CD4-positive, CD25-positive, alpha-beta regulatory T cell (primary cell): ENCODE results near the gene RFT1. TPM values are rescaled to one million over a fixed set of nuclear protein-coding genes. Genes with fewer than 3 reads are reported as not detected.

Experiments used
- ATAC-seq, 2 donors: fragments of 150-1000 bp; cut with Tn5 transposase; one replicate each; pipeline ENCODE4 v1.10.0; 2021; ENCODE audit warnings: low read depth in 2 of 2, moderate number of reproducible peaks in 2 of 2, moderate library complexity in 1 of 2
- DNase-seq, 3 donors: peaks; one replicate each; pipeline versions ENCODE4 v3.0.0 to v3.0.0-alpha.2; 2012 to 2022; ENCODE audit warnings: mixed read lengths in 1 of 3
- H3K27ac ChIP-seq: one replicate; pipeline ENCODE4 v1.7.0; 2013; ENCODE audit warnings: mild to moderate bottlenecking, low read length; ENCODE audit not compliant: insufficient read depth, poor library complexity, severe bottlenecking
- H3K27me3 ChIP-seq: one replicate; pipeline ENCODE4 v1.7.0; 2013; ENCODE audit warnings: low read length; ENCODE audit not compliant: control insufficient read depth, insufficient read depth
- H3K36me3 ChIP-seq: one replicate; pipeline ENCODE4 v1.7.0; 2013; ENCODE audit warnings: mild to moderate bottlenecking, low read length, moderate library complexity; ENCODE audit not compliant: control insufficient read depth, insufficient read depth
- H3K4me1 ChIP-seq: 2 replicates; pipeline ENCODE4 v1.7.0; 2013; ENCODE audit warnings: mild to moderate bottlenecking, low read length; ENCODE audit not compliant: insufficient read depth, control insufficient read depth, poor library complexity, severe bottlenecking
- H3K4me3 ChIP-seq: one replicate; pipeline ENCODE4 v1.7.0; 2013; ENCODE audit warnings: low read depth, mild to moderate bottlenecking, low read length, moderate library complexity
- H3K9me3 ChIP-seq, 2 experiments: 1 replicate in 1 of 2; 2 replicates in 1 of 2; pipeline ENCODE4 v1.7.0; 2013; ENCODE audit warnings: low read length in 2 of 2, mild to moderate bottlenecking in 1 of 2, moderate library complexity in 1 of 2; ENCODE audit not compliant: control insufficient read depth in 2 of 2
- H3K27ac Mint-ChIP-seq, 3 donors: one replicate each; pipeline ENCODE4 v1.8.0; 2020 to 2022; ENCODE audit warnings: mild to moderate bottlenecking in 3 of 3, mixed read lengths in 3 of 3, moderate library complexity in 2 of 3
- H3K27me3 Mint-ChIP-seq: one replicate; pipeline ENCODE4 v1.8.0; 2022; ENCODE audit warnings: mild to moderate bottlenecking, mixed read lengths
- H3K36me3 Mint-ChIP-seq: one replicate; pipeline ENCODE4 v1.8.0; 2020; ENCODE audit warnings: mixed read lengths
- H3K4me1 Mint-ChIP-seq, 4 donors: one replicate each; pipeline ENCODE4 v1.8.0; 2020 to 2022; ENCODE audit warnings: mixed read lengths in 4 of 4, mild to moderate bottlenecking in 1 of 4
- H3K4me3 Mint-ChIP-seq, 4 donors: one replicate each; pipeline ENCODE4 v1.8.0; 2020 to 2022; ENCODE audit warnings: mild to moderate bottlenecking in 4 of 4, mixed read lengths in 4 of 4, moderate library complexity in 3 of 4
- H3K9me3 Mint-ChIP-seq, 7 donors: one replicate each; pipeline ENCODE4 v1.8.0; 2020 to 2022; ENCODE audit warnings: mixed read lengths in 7 of 7, mild to moderate bottlenecking in 3 of 7, moderate library complexity in 2 of 7
- polyA plus RNA-seq, 4 donors: library from polyadenylated mRNA; unstranded; fragments of 300-500 nt; fragmentation: Illumina TruSeq; gene quantifications; one replicate each; pipeline ENCODE4 v1.2.3, GENCODE V29; 2021
- total RNA-seq: library from RNA; stranded (reverse); gene quantifications from one replicate; pipeline ENCODE4 v1.2.3, GENCODE V29; 2022

Gene RFT1
- total and polyA plus RNA-seq, 5 donors from 2014 or later = 12.9 to 27.6 (median 23.9) TPM

- peak overlapping the region; percentile 73 for H3K4me3 ChIP-seq
- peak overlapping the region; percentile 79 for H3K27ac ChIP-seq
- peaks cover 19% of the 10 kb centered on the region for H3K4me1 ChIP-seq
- H3K9me3 ChIP-seq = no peaks in the 10 kb centered on the region
- peak overlapping the region; percentile 94 to 98 (median 98) for H3K27ac Mint-ChIP-seq
- H3K4me1 Mint-ChIP-seq = peaks cover 4 to 22% (median 11%) of the 10 kb centered on the region in 4 donors
- ATAC-seq (peak; percentile 96 to 97), DNase-seq (peak; percentile 74 to 94 (median 88))
- H3K36me3 ChIP-seq = no peaks in the 10 kb centered on the region
- H3K9me3 Mint-ChIP-seq = no peaks in the 10 kb centered on the region
- no peaks in the 10 kb centered on the region for H3K27me3 ChIP-seq
- peak overlapping the region; percentile 91 to 95 (median 92) for H3K4me3 Mint-ChIP-seq
- H3K27me3 Mint-ChIP-seq = peaks cover 4% of the 10 kb centered on the region
- no peaks in the 10 kb centered on the region for H3K36me3 Mint-ChIP-seq
Measured at GRCh38 chr3:53072653-53073552, 57.3 kb downstream of the RFT1 start.

GRCh38 chr3:53071882-53072431 lies 58.3 kb downstream of the RFT1 start:
- Histone ChIP-seq H3K36me3 (no peaks in the 10 kb centered on the region), H3K9me3 (no peaks in the 10 kb centered on the region), H3K4me1 (peaks cover 19% of the 10 kb centered on the region), H3K4me3 (peak overlapping the region; percentile 73), H3K27me3 (no peaks in the 10 kb centered on the region), H3K27ac (peak overlapping the region; percentile 79)
- peak overlapping the region; percentile 91 to 95 (median 92) for H3K4me3 Mint-ChIP-seq
- H3K9me3 Mint-ChIP-seq = no peaks in the 10 kb centered on the region
- H3K27me3 Mint-ChIP-seq = peaks cover 4% of the 10 kb centered on the region
- H3K4me1 Mint-ChIP-seq = peaks cover 4 to 22% (median 11%) of the 10 kb centered on the region in 4 donors
- peak overlapping the region; percentile 94 to 98 (median 98) for H3K27ac Mint-ChIP-seq
- no peak for ATAC-seq
- H3K36me3 Mint-ChIP-seq = no peaks in the 10 kb centered on the region
- peak in 1 of 3 donors; percentile 3 for DNase-seq

- Mint-ChIP-seq H3K9me3 (peaks cover 0 to 3% (median 0%) of the 10 kb centered on the region in 7 donors), H3K27me3 (peaks cover 4% of the 10 kb centered on the region), H3K4me3 (peak overlapping the region in 1 of 4 donors; percentile 4), H3K4me1 (peaks cover 4 to 22% (median 12%) of the 10 kb centered on the region in 4 donors), H3K27ac (peak overlapping the region in 1 of 3 donors; percentile 31), H3K36me3 (no peaks in the 10 kb centered on the region)
- DNase-seq = no peak
- H3K4me1 ChIP-seq = peaks cover 19% of the 10 kb centered on the region
- no peaks in the 10 kb centered on the region for H3K9me3 ChIP-seq
- no peaks in the 10 kb centered on the region for H3K27me3 ChIP-seq
- ATAC-seq = no peak
- no peaks in the 10 kb centered on the region for H3K36me3 ChIP-seq
- H3K27ac ChIP-seq = no peak overlapping the region
- no peak overlapping the region for H3K4me3 ChIP-seq
Measured at GRCh38 chr3:53069422-53070068, 60.7 kb downstream of the RFT1 start.

GRCh38 chr3:53068176-53068575 lies 62.1 kb downstream of the RFT1 start:
- Histone ChIP-seq H3K27ac (no peak overlapping the region), H3K9me3 (no peaks in the 10 kb centered on the region), H3K4me1 (peaks cover 14% of the 10 kb centered on the region), H3K27me3 (no peaks in the 10 kb centered on the region), H3K36me3 (no peaks in the 10 kb centered on the region), H3K4me3 (no peak overlapping the region)
- ATAC-seq (no peak), DNase-seq (no peak)
- H3K27ac Mint-ChIP-seq = no peak overlapping the region
- peaks cover 4 to 21% (median 12%) of the 10 kb centered on the region in 4 donors for H3K4me1 Mint-ChIP-seq
- H3K4me3 Mint-ChIP-seq = no peak overlapping the region
- peaks cover 4% of the 10 kb centered on the region for H3K27me3 Mint-ChIP-seq
- peaks cover 0 to 5% (median 0%) of the 10 kb centered on the region in 7 donors for H3K9me3 Mint-ChIP-seq
- no peaks in the 10 kb centered on the region for H3K36me3 Mint-ChIP-seq

GRCh38 chr3:53067567-53067966 lies 62.7 kb downstream of the RFT1 start:
- H3K27ac Mint-ChIP-seq = no peak overlapping the region
- H3K4me3 ChIP-seq = no peak overlapping the region

GRCh38 chr3:53065841-53066480 lies 64.3 kb downstream of the RFT1 start:
- H3K4me3 Mint-ChIP-seq = no peak overlapping the region
- H3K36me3 Mint-ChIP-seq = no peaks in the 10 kb centered on the region
- H3K9me3 Mint-ChIP-seq = peaks cover 0 to 5% (median 0%) of the 10 kb centered on the region in 7 donors
- no peak overlapping the region for H3K4me3 ChIP-seq
- H3K4me1 ChIP-seq = no peaks in the 10 kb centered on the region
- no peak overlapping the region for H3K27ac Mint-ChIP-seq
- peaks cover 0 to 9% (median 0%) of the 10 kb centered on the region in 4 donors for H3K4me1 Mint-ChIP-seq
- H3K27me3 ChIP-seq = peaks cover 3% of the 10 kb centered on the region
- H3K27me3 Mint-ChIP-seq = peaks cover 10% of the 10 kb centered on the region
- H3K9me3 ChIP-seq = no peaks in the 10 kb centered on the region
- H3K27ac ChIP-seq = no peak overlapping the region
- H3K36me3 ChIP-seq = no peaks in the 10 kb centered on the region
- DNase-seq (no peak), ATAC-seq (no peak)

More at GRCh38 chr3:53067567-53067966, 62.7 kb downstream of the RFT1 start:
- H3K36me3 ChIP-seq = no peaks in the 10 kb centered on the region
- DNase-seq = no peak
- Mint-ChIP-seq H3K4me3 (peak overlapping the region in 1 of 4 donors; percentile 15), H3K9me3 (peaks cover 0 to 5% (median 0%) of the 10 kb centered on the region in 7 donors), H3K27me3 (peaks cover 9% of the 10 kb centered on the region), H3K4me1 (peaks cover 3 to 17% (median 8%) of the 10 kb centered on the region in 4 donors), H3K36me3 (no peaks in the 10 kb centered on the region)
- no peaks in the 10 kb centered on the region for H3K9me3 ChIP-seq
- no peak for ATAC-seq
- peaks cover 9% of the 10 kb centered on the region for H3K4me1 ChIP-seq
- H3K27me3 ChIP-seq = no peaks in the 10 kb centered on the region
- no peak overlapping the region for H3K27ac ChIP-seq

GRCh38 chr3:53062905-53063304 lies 67.3 kb downstream of the RFT1 start:
- peaks cover 11% of the 10 kb centered on the region for H3K27me3 Mint-ChIP-seq
- H3K4me1 Mint-ChIP-seq = peaks cover 0 to 5% (median 0%) of the 10 kb centered on the region in 4 donors
- peaks cover 0 to 5% (median 0%) of the 10 kb centered on the region in 7 donors for H3K9me3 Mint-ChIP-seq
- Histone ChIP-seq H3K27ac (no peak overlapping the region), H3K4me1 (no peaks in the 10 kb centered on the region), H3K4me3 (no peak overlapping the region), H3K36me3 (no peaks in the 10 kb centered on the region), H3K27me3 (peaks cover 3% of the 10 kb centered on the region), H3K9me3 (no peaks in the 10 kb centered on the region)
- ATAC-seq (no peak), DNase-seq (no peak)
- no peaks in the 10 kb centered on the region for H3K36me3 Mint-ChIP-seq
- H3K27ac Mint-ChIP-seq = no peak overlapping the region
- no peak overlapping the region for H3K4me3 Mint-ChIP-seq
